CD4-positive, alpha-beta T cell treated with Interleukin-1 beta for 1 hour (primary cell): ENCODE data around the gene ADD3.
A peak's percentile ranks its signal among the peaks of the same experiment; 100 is the strongest.

Experiments used
- DNase-seq, 2 donors: peaks; one replicate each; pipeline ENCODE4 v3.0.0-alpha.2; 2020 to 2022

ADD3 gene

GRCh38 chr10:110160081-110160480, 152.3 kb downstream of the ADD3 start:
- DNase-seq, result no peak

GRCh38 chr10:110160522-110160921, 152.7 kb downstream of the ADD3 start:
- no peak for DNase-seq

GRCh38 chr10:110162741-110163145, 155.0 kb downstream of the ADD3 start:
- DNase-seq, result no peak

DNA sequence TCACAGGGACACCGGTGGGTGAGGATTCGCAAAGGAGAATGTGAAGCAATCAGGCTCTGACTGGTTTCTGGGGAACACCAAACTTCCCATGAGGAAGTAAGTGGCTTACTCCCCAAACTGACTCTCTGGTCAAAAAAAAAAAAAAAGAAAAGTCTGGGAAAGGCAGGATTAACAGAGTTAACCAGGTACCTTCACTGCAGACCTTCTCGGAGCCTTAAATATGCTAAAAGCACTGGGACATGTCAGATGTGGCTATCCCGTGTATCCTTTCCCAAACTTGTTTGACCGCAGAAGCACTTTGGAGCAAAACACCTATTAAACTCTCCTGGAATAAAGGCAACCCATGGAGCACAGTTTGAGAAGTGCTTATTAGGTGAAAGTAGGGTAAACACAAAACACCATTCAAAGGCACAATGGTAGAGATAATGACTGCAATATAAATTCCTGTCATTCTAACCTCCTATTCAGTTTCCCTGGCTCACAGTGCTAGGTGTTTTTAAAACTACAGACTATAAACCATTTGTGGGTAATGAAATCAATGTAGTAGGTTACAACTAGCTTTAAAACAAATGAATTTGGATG, 155.5 kb downstream of the ADD3 start:
- no peak for DNase-seq

GRCh38 chr10:110163841-110164240, 156.1 kb downstream of the ADD3 start:
- no peak for DNase-seq

GRCh38 chr10:110165239-110165638, 157.5 kb downstream of the ADD3 start:
- DNase-seq, result no peak

DNA sequence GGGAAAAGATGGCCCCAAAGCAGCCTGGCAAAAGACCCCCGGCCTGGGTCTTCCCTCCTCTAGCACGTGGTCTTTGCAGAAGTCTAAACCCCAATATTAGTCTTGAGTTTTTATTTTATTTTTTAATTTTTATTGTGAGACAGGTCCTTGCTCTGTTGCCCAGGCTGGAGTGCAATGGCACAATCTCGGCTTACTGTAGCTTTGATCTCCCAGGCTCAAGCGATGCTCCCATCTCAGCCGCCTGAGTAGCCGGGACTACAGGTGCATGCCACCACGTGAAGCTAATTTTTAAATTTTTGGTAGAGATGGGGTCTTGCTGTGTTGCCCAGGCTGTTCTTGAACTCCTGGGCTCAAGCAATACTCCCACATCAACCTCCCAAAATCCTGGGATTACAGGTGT, 159.4 kb downstream of the ADD3 start:
- no peak for DNase-seq

DNA sequence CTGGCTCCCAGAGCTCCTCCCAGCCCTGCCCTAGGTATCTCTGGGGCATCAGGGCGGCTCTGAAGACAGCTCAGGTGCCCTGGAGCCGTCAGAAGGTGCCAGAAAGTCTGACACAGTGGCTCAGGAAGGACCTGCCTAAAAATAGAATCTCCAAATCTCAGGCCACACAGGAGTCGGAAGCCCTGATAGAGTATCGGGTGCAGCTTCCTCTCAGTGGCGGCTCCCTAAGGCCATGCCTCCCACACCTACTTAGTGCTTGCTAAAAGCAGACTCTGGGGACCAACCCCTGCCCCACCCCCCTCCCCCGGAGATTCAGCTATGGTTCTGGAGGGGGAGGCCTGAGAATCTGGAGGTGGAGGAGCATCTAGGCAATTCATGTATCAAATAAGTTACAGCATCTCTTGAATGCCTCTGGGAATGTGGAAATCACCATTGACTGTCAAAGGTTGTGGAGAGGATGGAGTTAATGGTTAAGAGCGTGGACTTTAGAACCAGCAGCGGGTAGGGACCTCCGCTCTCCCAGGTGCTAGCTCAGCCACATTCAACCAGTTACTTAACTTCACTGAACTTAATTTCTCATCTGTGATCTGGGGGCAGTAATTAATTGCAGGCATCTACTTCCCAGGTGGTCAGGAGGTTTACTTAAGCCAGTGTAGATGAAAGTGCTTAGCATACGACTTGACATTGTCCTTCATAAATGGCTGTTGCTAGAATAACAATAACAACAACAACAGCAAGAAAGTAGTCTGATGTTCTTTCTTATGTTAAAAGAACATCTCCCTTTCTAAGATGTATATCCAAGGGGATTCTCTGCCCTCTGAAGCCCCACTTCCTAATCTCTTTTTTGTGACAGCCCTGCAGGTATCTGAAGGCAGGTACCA, 161.1 kb downstream of the ADD3 start:
- DNase-seq, result no peak

GRCh38 chr10:110169586-110169985, 161.8 kb downstream of the ADD3 start:
- DNase-seq, result no peak

- no peak for DNase-seq
Observed at GRCh38 chr10:110170142-110170971, 162.6 kb downstream of the ADD3 start.

- no peak for DNase-seq
Observed at GRCh38 chr10:110171032-110171431, 163.2 kb downstream of the ADD3 start.

GRCh38 chr10:110172155-110172554, 164.4 kb downstream of the ADD3 start:
- no peak for DNase-seq

DNA sequence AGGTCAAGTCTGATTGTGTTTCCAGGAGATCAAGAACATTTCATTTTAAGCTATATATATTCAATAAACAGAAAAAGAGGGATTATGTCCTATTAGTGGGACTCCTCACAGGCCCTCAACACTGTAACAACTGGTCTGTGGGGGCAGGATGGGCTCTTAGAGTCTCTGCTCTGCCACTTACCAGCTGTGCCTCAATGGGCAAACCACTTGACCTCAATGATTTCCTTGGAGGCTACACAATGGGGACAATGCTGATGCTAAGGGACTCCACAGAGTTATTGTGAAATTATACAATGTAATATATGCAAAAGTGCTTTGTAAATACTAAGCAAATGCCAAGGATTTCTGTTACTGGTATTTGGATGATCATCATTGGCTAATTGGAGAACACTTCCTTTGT, 166.4 kb downstream of the ADD3 start:
- no peak for DNase-seq

DNA sequence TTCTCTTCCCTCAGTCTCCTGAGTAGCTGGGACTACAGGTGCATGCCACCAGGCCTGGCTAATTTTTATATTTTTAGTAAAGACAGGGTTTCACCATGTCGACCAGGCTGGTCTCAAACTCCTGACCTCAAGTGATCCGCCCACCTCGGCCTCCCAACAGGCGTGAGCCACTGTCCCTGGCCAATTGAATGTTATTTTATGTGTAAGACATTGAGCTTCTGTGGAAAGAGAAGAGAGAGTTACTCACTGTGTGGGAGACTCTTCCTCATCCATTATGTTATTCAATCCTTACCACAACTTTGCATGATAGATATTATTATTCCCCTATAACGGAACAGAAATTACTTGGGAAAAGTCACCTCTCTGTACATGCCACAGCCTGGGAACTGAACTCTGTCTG, 167.0 kb downstream of the ADD3 start:
- DNase-seq, result no peak

GRCh38 chr10:110175406-110175805, 167.6 kb downstream of the ADD3 start:
- no peak for DNase-seq

DNA sequence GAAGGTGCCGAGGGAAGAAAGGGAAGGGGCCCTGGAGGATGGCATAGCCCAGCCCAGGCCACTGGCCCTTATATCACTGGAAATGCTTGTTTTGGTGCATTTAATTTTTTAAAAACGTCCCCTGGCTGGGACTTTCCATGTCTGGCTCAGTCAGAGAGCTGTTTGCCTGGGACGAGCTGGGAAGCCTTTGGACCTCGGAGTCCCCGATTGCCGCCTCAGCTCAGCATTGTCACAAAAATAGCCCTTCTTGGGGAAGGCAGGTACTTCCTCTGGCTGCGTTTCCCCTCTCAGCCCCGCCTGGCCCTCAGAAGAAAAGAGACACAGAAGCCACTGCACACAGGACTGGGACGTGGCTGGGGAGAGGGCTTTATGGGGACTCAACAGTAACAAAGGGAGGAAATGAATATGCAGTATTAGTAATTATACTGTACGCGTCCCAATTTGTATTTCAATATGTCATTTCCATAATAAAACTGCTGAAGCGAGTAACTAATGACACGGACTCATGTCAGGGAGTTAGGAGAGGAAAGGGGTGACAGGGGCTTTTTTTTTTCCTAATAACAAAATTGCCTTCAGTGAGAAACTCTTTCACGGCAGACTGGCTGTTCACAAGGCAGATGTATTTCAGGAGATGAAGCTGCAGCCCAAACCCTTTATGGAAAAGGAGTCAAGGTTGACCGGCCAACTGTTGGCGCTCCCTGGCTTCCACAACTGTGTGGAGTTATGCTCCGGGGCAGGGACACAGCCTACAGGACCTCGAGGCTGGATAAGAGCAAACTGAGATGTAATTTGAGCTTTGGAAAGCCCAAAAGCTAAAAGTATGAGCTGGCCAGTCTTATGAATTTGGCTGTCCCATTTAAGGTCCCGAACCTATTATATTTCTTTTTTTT, 168.6 kb downstream of the ADD3 start:
- DNase-seq, result peak in 1 of 2 donors; percentile 13

DNA sequence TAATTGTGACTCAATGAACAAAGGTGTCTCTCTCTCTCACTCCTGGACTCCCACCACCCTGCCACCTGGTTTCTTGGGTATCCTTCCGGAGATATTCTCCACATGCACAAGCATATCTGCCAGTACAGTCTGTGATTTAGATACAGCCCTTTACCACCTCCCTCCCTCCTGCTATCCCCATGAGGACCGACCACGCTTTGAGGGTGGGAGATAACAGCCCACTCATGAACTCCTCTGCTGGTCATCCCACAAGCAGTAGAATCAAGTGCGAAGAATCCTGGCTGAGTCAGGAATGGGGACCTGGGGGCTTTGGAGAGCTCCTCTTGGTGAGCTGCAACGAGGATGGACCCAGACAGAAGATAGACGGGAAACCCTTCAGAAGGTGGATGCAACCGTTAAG, 171.4 kb downstream of the ADD3 start:
- no peak for DNase-seq

DNA sequence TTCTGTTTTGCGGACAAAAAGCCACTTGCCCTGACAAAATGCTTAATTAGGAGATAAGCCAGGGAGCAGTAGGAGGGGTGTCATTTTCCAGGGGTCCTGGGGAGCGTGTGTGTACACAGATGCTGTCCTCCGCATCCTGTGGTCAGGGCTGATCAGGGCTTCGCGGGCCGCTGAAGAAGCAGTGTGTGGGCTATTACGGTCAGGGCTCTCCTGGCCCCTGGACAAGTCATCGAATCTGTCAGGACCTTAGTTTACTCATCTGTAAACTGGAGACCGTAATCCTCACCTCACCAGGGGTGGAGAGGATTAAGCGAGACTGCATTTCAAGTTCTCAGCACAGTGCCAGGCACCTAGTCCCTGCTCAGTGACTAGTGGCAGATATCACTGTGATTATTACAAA, 173.7 kb downstream of the ADD3 start:
- DNase-seq, result no peak

DNA sequence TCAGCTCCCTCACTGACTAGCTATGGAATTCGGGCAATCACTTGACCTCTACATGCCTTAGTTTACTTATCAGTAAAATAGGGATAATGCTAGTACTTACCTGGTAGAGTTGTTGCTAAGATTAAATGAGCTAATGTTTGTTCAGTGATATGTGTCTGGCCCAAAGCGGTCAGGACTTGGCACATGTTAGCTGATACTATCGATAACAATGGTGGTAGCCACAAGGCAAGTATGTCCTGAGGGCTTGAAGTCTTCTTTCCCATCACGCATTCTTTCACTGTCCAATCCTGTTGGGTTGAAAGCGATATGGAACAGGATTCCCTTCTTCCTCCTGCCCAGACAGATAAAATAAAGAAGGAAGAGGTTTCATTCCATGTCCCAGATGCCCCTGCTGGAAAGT, 174.1 kb downstream of the ADD3 start:
- no peak for DNase-seq

DNA sequence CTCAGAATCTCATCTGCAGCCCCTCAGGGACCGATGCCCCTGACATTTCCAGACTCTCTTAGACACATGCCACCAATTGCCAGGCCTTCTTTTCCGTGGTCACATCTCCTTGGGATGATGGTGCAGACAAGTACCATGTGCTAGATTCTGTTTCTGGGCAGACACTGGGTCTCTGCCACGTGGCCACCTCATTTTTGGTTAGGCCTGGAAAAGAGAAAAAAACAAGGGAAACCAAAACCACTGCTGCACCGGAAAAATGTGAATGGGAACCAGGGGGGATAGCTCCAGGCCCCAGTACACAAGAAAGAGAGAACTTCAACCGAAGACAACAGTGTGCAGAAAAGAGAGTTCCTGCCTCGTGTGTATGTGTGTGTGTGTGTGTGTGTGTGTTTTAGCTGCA, 176.6 kb downstream of the ADD3 start:
- no peak for DNase-seq
